ENCODE measurements around the gene PRELID2.

Gene PRELID2

GRCh38 chr5:145834554-145834916, 607 bp downstream of the PRELID2 start:
- DNase-seq (ENCODE audit: low read depth, low spot score), result no peak
- TF ChIP-seq CTCF (IDR thresholded peaks at IDR 0.05; ENCODE audit: insufficient read depth, low read length, missing control alignments), result no peak
- peak overlapping the region; percentile 73 for H3K4me3 ChIP-seq (ENCODE audit: low read depth, low read length)
- POLR2A ChIA-PET, result no interaction called here
- CTCF ChIA-PET, result interaction anchor here (0.8 to 15.5 kb wide), 7 partner anchors 9 to 1631 kb away, joined by 3 to 190 read pairs (median 5); no protein-coding TSS in a partner anchor

- ChIA-PET POLR2A (no interaction called here), CTCF (interaction anchor here (1.0 to 15.5 kb wide), 3 partner anchors 8 to 274 kb away, joined by 3 to 190 read pairs (median 16); no protein-coding TSS in a partner anchor)
- H3K4me3 ChIP-seq (ENCODE audit: low read depth, low read length), result no peak overlapping the region
- no peak for TF ChIP-seq CTCF (IDR thresholded peaks at IDR 0.05; ENCODE audit: insufficient read depth, low read length, missing control alignments)
- no peak for DNase-seq (ENCODE audit: low read depth, low spot score)
These were observed 1.4 kb downstream of the PRELID2 start for GRCh38 chr5:145833631-145834200.

- no peak overlapping the region for H3K4me3 ChIP-seq (ENCODE audit: low read depth, low read length)
- CTCF ChIA-PET, result interaction anchor here (1.0 to 15.5 kb wide), 7 partner anchors 22 to 1638 kb away, joined by 3 to 190 read pairs (median 9); no protein-coding TSS in a partner anchor
- DNase-seq (ENCODE audit: low read depth, low spot score), result peak; percentile 67
- POLR2A ChIA-PET, result no interaction called here
- no peak for TF ChIP-seq CTCF (IDR thresholded peaks at IDR 0.05; ENCODE audit: insufficient read depth, low read length, missing control alignments)
These were observed 4.5 kb downstream of the PRELID2 start for GRCh38 chr5:145830594-145830993.

- CTCF ChIA-PET, result interaction anchor here (1.0 to 15.5 kb wide), 8 partner anchors 14 to 1636 kb away, joined by 3 to 190 read pairs (median 6); no protein-coding TSS in a partner anchor
- H3K4me3 ChIP-seq (ENCODE audit: low read depth, low read length), result no peak overlapping the region
- no peak for DNase-seq (ENCODE audit: low read depth, low spot score)
- POLR2A ChIA-PET, result no interaction called here
- no peak for TF ChIP-seq CTCF (IDR thresholded peaks at IDR 0.05; ENCODE audit: insufficient read depth, low read length, missing control alignments)
These were observed 5.3 kb downstream of the PRELID2 start for GRCh38 chr5:145829708-145830361.

DNA sequence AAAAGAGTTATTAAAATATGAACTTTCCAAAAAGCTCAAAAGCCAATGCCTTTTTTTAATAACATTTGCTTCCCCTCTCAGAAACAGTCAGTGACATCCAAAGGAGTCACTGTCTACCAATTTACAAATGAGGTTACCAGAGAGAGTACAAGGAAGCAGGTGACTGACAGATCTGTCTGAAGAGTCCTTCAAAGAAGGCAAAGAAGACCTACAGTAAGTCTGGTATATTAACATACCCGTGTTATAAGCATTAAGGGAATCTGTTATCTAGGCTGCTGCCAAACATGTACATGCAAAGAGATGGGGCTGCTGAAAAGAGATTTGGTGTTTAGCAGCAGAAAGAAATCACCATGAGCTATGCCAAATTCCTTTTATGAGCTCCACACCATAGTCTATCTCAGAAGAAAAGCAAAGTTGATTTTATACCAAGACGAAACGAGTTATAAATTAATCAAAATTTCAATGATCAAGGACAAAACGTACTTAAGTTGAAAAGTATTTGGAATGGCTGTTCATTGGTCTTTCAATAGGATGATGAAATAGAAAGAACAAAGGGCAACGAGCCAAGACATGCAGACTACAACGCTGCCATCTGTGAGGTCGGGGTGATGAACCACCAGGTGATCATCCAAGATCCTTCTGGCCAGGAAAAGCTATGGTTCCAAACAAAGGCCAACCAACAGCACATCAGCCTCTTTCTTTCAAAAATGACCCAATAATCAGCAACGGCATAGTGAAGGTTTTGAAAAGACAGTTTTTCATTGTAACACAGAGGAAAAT, 8.1 kb downstream of the PRELID2 start:
- CTCF ChIA-PET, result interaction anchor here (0.6 to 15.5 kb wide), 34 partner anchors 8 to 1647 kb away, joined by 3 to 190 read pairs (median 4); partner anchors contain the start of gene PRELID2
- no peak overlapping the region for H3K4me3 ChIP-seq (ENCODE audit: low read depth, low read length)
- TF ChIP-seq CTCF (IDR thresholded peaks at IDR 0.05; ENCODE audit: insufficient read depth, low read length, missing control alignments), result no peak
- no peak for DNase-seq (ENCODE audit: low read depth, low spot score)
- POLR2A ChIA-PET, result no interaction called here

- TF ChIP-seq CTCF (IDR thresholded peaks at IDR 0.05; ENCODE audit: insufficient read depth, low read length, missing control alignments), result peak; percentile 67
- H3K4me3 ChIP-seq (ENCODE audit: low read depth, low read length), result no peak overlapping the region
- POLR2A ChIA-PET, result no interaction called here
- CTCF ChIA-PET, result interaction anchor here (0.7 to 15.5 kb wide), 46 partner anchors 9 to 1646 kb away, joined by 3 to 190 read pairs (median 4); partner anchors contain the start of gene PRELID2
- no peak for DNase-seq (ENCODE audit: low read depth, low spot score)
These were observed 9.4 kb downstream of the PRELID2 start for GRCh38 chr5:145825751-145826180.
